ENCODE measurements around the gene ABTB1. TPM values are rescaled to one million over a fixed set of nuclear protein-coding genes. Genes with fewer than 3 reads are reported as not detected.

ABTB1 gene
- total RNA-seq, 1 donor from 2014 or later, result 56.6 TPM

DNA sequence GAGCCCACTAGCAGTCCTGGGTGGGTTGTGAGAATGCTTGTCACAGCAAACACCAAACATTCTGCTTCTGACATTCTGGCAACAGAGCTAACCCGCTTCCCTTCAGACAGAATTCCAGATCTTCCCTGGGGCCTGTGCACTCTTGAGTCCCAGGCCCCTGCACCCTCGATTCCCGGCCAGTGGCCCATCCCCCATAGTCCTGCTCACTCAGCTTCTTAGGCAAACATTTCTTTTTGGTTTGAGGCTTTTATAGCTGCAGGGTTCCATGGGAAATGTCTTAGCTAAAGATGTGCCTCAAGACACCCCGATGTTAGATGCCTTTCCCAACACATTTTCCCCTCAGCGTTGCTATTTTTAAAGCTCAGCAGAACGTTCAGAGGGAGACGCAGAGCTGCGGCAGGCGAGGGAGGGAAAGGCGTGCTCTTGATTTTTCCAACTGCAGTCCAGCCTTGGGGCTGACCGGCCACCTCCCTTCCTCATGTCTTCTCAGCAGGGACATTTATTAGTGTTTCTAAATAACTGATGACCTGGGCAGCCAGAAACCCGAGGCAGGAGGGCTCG is 35.2 kb downstream of the ABTB1 start:
- DNase-seq, result peak; percentile 37
- intact Hi-C loops (cut with DNase I), result no loop called here
- no peak for ATAC-seq
- no peak overlapping the region for H3K27ac ChIP-seq
- H3K4me3 ChIP-seq, result no peak overlapping the region
- no peaks in the 10 kb centered on the region for H3K9me3 ChIP-seq
- TF ChIP-seq, protein P1, sequence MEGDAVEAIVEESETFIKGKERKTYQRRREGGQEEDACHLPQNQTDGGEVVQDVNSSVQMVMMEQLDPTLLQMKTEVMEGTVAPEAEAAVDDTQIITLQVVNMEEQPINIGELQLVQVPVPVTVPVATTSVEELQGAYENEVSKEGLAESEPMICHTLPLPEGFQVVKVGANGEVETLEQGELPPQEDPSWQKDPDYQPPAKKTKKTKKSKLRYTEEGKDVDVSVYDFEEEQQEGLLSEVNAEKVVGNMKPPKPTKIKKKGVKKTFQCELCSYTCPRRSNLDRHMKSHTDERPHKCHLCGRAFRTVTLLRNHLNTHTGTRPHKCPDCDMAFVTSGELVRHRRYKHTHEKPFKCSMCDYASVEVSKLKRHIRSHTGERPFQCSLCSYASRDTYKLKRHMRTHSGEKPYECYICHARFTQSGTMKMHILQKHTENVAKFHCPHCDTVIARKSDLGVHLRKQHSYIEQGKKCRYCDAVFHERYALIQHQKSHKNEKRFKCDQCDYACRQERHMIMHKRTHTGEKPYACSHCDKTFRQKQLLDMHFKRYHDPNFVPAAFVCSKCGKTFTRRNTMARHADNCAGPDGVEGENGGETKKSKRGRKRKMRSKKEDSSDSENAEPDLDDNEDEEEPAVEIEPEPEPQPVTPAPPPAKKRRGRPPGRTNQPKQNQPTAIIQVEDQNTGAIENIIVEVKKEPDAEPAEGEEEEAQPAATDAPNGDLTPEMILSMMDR (IDR thresholded peaks at IDR 0.05), result no peak
- peaks cover 33% of the 10 kb centered on the region for H3K4me1 ChIP-seq
- H3K27me3 ChIP-seq (ENCODE audit: low read depth), result no peaks in the 10 kb centered on the region
- peaks cover 17% of the 10 kb centered on the region for H3K36me3 ChIP-seq

DNA sequence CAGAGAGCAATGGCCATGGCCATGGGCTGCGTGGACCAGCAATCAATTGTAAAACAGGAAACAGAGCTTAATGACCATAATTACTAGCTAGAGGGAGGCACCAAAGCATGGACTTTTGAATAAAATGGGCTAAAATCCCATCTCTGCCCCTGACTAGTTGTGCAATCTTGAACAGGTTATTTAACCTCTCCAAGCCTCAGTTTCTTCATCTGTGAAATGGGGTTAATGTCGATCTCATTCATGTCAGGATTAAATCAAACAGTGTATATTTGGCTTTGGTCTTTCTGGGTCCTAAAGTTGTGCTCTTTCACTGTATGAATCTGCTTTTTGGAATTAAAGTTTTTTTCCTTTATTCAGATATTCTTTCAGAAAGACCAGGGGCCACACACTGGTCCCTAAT is 36.1 kb downstream of the ABTB1 start:
- ATAC-seq (no peak), DNase-seq (no peak)
- peaks cover 17% of the 10 kb centered on the region for H3K36me3 ChIP-seq
- H3K27me3 ChIP-seq (ENCODE audit: low read depth), result no peaks in the 10 kb centered on the region
- no peaks in the 10 kb centered on the region for H3K9me3 ChIP-seq
- no peak overlapping the region for H3K4me3 ChIP-seq
- no peak overlapping the region for H3K27ac ChIP-seq
- intact Hi-C loops (cut with DNase I), result no loop called here
- H3K4me1 ChIP-seq, result peaks cover 36% of the 10 kb centered on the region
- TF ChIP-seq, protein P1 (IDR thresholded peaks at IDR 0.05), result no peak

DNA sequence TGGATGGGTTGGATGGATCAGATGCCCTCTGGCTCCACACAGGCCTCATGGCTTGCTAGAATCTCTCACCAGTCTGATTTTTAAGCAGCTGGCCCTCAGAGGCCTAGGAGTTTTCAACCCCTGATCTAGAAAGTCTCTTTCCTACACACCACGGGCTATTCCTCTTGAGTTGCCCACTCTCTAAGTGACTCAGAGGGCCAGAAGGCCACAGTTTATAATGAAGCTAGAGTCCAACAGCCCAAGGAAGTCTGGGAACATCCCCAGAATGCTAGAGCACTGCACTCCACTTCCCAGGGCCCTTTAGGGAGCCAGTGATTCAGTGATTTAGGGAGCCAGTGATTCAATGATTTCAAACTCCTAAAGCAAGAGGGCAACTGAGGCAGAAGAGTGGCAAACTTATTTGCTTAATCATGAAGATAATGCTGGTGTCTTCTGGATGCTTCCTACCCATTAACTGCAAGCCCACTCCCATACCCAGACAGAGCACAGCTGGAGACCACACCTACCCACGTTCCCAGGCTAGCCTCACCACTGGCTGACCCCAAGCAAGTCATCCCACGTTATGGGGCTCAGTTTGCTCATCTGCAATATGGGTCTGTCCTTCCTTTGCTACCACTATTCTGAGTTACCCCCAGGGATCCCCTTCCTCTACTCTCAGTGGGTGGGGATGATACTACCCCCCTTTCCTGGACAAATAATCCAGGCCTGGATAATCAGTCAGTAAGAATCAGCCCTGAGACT is 36.7 kb downstream of the ABTB1 start:
- H3K27me3 ChIP-seq (ENCODE audit: low read depth), result no peaks in the 10 kb centered on the region
- H3K4me3 ChIP-seq, result no peak overlapping the region
- H3K27ac ChIP-seq, result peak overlapping the region; percentile 6
- intact Hi-C loops (cut with DNase I), result no loop called here
- DNase-seq (no peak), ATAC-seq (no peak)
- H3K9me3 ChIP-seq, result no peaks in the 10 kb centered on the region
- H3K4me1 ChIP-seq, result peaks cover 43% of the 10 kb centered on the region
- TF ChIP-seq, protein P1 (IDR thresholded peaks at IDR 0.05), result no peak
- H3K36me3 ChIP-seq, result peaks cover 17% of the 10 kb centered on the region

DNA sequence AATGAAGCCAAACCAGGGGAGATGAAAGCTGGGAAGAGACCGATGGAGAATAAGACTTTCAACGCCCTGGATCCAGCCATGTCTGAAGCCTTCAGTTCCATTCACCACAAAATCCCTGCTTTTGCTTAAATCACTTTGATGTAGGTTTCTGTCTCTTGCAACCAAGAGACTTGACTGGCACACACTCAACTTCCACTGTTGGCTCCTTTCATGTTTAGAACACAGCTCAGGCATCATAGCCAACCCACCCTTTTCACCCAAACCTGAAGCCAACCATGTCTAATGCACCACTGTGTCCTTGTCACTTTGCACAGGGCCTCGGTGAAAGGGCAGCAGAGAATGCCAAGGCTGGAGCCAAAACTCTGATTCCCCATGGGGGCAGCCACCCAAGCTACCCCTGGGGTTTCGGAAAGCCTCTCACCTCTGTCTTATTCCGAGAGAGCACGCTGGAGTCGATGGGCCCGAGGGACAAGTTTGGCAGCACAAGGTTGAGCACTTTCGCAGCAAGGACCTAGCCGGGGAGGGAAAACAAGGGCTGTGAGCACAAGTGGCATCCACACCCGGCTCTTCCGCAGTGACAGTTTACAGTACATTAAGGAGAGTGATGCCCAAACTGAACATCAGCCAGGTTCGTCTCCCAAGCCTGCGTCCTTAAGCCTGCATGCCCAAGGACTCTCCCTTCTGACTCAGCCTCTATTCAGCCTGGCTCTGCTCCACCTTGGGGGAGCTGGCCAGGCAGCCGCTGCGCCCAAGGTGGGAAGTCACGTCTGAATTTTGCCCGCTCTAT is 37.6 kb downstream of the ABTB1 start:
- ATAC-seq (peak in 1 of 2 donors; percentile 9), DNase-seq (no peak)
- intact Hi-C loops (cut with DNase I), result no loop called here
- Histone ChIP-seq H3K4me3 (no peak overlapping the region), H3K27ac (peak overlapping the region; percentile 6), H3K4me1 (peaks cover 49% of the 10 kb centered on the region), H3K9me3 (no peaks in the 10 kb centered on the region), H3K27me3 (ENCODE audit: low read depth) (no peaks in the 10 kb centered on the region), H3K36me3 (peaks cover 13% of the 10 kb centered on the region)
- TF ChIP-seq, protein P1 (IDR thresholded peaks at IDR 0.05), result no peak

DNA sequence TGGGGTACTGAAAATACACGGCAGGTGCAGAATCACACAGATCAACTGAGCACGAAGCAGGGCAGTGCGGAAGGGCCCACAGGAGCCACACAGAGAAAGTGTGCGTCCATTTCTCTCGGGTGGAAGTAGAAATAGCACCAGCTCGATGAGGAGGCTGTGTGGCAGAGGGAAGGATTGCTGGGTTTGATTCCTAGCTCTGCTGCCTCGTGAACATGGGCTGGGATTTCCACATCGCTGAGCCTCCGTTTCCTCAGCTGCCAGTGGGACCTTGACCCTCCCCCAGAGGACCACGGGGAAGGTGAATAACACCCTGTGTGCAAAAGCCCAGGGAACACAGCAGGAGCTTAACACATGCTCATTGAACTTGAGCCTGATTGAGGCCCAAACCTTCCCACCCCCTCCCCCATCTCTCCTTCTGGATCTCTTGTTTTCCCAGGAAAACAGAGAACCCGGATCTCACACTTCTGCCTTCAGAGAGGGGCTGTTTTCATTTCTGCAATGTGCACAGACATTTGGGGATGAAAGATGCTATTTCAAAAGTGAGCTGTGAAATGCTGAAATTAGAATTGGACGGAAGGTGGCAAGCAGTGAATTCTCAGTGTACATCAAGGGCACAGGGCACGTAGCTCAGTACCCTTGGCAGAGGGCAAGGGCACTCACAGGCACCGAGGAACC is 38.4 kb downstream of the ABTB1 start:
- Histone ChIP-seq H3K36me3 (peaks cover 12% of the 10 kb centered on the region), H3K27ac (no peak overlapping the region), H3K27me3 (ENCODE audit: low read depth) (no peaks in the 10 kb centered on the region), H3K4me1 (peaks cover 57% of the 10 kb centered on the region), H3K9me3 (no peaks in the 10 kb centered on the region), H3K4me3 (no peak overlapping the region)
- DNase-seq (no peak), ATAC-seq (no peak)
- TF ChIP-seq, protein P1 (IDR thresholded peaks at IDR 0.05), result no peak
- intact Hi-C loops (cut with DNase I), result no loop called here
